HG03521 (cell line): ENCODE results near the gene CLDN4.

Source experiments
- ATAC-seq: cut with Tn5 transposase; IDR thresholded peaks from one replicate; pipeline ENCODE4 v1.9.1; 2021; ENCODE audit warnings: mild to moderate bottlenecking, moderate library complexity; ENCODE audit not compliant: unreplicated experiment

The CLDN4 gene

GRCh38 chr7:73871163-73872011, 40.6 kb downstream of the CLDN4 start:
- no peak for ATAC-seq

GRCh38 chr7:73872056-73872908, 41.5 kb downstream of the CLDN4 start:
- no peak for ATAC-seq

GRCh38 chr7:73876361-73876760, 45.6 kb downstream of the CLDN4 start:
- no peak for ATAC-seq

DNA sequence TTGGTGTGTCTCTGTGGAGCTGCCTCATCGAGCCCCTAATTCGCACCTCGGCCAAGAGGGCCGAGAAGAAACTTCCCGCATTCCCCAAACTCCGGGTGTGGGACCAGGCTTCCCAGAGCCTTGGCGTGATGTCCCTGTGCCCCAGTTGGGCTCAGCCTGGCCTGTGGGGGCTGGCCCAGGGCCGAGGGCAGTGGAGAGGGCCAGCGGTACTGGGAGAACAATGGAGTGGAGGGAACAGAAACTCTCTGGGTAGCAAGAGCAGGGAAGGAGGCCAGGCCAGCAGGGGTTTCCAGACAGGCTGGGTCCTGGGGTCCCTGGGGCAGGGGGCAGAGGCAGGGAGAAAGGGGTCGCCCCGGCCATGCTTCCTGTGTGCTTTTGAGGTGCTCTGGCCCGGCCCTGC, 46.2 kb downstream of the CLDN4 start:
- no peak for ATAC-seq

DNA sequence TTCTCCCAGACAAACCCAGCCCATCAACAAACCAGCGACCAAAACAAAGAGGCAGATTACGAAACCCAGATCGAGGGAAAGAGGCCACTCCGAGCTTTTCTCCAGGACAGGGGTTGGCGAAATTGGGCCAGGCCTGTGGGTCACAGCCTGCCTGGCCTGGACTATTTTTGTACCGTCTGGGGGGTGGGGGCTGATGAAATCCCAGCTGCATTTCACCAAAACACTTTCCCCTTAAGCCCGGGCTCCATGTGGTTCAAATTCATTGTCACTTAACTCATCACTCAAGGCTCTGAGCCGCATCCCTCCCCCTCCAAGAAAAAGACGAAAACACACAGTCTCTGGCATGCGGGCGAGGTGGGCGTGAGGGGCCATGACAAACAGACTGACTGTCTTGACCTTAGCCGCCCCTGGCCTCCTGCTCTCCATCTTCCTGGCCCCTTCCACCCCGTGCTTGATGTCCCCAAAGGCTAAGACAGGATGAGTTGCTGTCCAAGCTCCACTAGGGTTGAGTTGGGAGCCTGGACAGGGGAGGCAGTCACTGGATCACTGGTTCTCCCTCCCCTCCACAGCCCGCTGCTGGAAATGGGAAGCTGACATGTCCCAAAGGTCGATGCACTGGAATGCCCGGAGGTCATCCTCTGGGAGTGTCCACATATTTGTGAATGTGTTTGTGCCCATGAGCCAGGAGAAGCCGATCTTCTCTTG, 49.3 kb downstream of the CLDN4 start:
- ATAC-seq: no peak

DNA sequence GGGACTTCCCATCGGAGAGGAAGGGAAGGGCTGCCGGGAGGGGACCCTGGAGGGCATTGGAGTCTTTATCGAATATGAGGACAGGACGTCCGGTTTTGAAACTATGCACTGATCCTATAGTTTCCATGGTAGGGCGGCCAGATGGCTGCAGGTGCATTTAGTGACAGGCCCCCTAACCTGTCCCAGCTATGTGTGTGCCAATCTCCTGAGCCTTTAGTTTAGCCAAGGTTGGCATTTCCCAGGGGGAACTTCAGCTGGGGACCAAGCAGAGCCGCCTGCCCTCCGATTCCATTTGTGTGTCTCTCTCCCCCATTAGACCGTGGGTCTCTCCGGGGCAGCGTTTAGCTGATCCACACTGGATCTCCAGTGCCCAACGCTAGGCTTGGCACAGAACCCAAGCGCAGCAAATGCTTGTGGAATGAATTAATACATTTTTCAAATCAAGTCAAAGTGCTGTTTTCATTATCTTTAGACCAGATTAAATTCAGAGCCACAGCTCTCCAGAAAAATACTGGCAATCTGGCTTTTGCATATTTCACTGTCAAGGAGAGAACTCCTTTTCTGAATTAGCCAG, 50.0 kb downstream of the CLDN4 start:
- no peak for ATAC-seq

DNA sequence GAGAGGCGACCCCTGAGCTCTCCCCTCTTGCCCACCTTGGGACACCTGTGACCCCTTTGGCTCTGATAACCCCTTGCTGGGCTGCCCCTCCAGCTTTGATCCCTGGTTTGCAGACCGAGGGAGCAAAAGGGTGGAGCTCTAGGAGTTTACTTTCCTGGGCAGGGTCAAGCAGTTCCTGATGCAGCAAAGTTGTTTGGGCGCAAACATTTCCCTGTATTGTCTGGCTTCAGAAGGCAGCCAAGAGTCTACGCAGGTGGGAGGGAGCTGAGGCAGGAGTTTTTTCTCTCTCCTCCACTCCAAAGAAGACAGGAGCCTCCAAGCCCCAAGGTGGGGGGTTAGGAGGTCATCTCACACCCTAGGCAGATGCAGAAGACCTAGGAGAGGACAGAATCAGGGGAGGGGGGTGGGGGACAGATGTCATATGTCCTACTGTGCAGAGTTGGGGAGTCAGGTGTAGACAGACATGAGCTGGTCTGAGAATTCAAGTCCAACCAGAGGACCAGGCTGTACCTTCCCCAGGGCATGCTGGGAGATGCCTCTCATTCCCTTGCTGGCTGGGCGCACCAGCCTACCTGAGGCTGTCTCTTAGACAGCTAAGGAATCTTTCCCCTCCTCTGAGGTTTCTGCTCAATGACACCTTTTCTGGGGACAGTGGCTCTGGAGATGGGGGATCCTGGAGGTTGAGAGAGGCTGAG, 50.7 kb downstream of the CLDN4 start:
- ATAC-seq: no peak

GRCh38 chr7:73882047-73882402, 51.2 kb downstream of the CLDN4 start:
- ATAC-seq: no peak
